T-helper 1 cell (primary cell): Measurements from ENCODE around the gene OR5AR1.
"Not testable (repeated sequence)": the region's sequence is repeated elsewhere in the genome, so short reads cannot be mapped to it uniquely, and the experiment has no call there.

ENCODE experiments used
- DNase-seq, 5 donors: peaks; one replicate each; pipeline ENCODE4 v3.0.0-alpha.2; 2012 to 2020
- total RNA-seq, 4 donors: gene quantifications; one replicate each; lab custom pipeline; 2026; lab: John Stamatoyannopoulos, UW

OR5AR1 gene
- 0 reads per million in 4 donors for total RNA-seq

DNA sequence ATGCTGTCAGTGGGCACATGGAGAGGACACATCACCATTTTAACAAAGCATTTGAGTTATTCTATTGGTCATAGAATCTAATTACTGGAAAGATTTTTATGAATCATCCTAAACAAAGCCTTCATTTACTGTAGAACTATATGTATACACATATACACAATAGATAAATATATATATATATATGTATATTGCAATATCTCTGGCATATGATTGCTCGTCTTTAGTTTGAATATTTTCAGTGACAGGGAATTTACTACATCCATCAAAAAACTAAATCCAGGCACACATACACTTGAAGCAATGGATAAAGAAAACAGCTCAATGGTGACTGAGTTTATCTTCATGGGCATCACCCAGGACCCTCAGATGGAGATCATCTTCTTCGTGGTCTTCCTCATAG lies at the start of gene OR5AR1:
TSS of gene OR5AR1 (plus strand) at position 301 of the 400 bp plus-strand sequence. CDS start at position 301, 0 bp downstream.
- no peak for DNase-seq

DNA sequence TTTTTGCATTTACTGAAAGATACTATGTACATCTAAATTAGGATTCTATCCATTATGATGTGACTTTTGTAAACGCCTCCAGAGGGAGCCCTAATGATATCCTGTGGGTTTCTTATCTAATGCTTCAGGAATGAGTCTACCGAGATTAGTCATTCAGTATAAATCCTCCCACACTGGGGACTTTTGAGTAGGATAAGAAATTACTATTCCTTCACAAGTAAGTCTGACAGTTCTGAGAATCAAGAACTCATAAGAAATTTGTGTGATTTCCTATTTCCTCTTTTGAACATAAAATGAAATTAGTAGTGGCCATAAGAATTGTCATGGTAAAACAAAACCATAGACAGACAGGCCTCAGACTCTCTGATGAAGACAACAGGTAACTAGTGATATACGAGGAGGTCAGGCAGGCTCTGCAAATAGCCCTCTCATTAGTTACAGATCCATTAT lies 38.8 kb upstream of the OR5AR1 start:
- DNase-seq = peak in 1 of 5 donors; percentile 0

GRCh38 chr11:56625946-56626345 lies 37.5 kb upstream of the OR5AR1 start:
- no peak for DNase-seq

DNA sequence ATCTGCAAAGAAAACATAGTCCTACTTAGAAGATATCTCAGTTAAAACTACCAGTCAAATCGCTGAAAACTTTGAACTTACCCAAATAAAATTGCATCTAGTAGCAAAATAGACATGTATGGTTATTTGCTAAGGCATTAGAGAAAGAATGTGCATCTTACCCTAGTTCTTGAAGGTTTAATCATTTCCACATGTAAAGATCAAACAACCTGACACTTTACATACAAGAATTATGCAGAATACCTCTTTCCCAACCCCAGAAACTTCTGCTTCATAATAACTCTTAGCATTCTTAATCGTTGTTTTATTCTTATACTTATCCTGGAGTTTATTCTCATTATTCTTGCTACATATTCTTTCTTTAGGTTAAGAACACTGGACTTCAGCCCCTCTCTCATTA lies 31.2 kb upstream of the OR5AR1 start:
- no peak for DNase-seq

- no peak for DNase-seq
Observed at GRCh38 chr11:56636861-56637260, 26.6 kb upstream of the OR5AR1 start.

GRCh38 chr11:56637500-56637899 lies 26.0 kb upstream of the OR5AR1 start:
- no peak for DNase-seq

- no peak for DNase-seq
Observed at GRCh38 chr11:56642339-56642738, 21.1 kb upstream of the OR5AR1 start, which contains the start of gene OR5AP2. OR5AP2 (minus strand) TSS chr11:56642439; CDS start chr11:56642439, 0 bp downstream.

DNA sequence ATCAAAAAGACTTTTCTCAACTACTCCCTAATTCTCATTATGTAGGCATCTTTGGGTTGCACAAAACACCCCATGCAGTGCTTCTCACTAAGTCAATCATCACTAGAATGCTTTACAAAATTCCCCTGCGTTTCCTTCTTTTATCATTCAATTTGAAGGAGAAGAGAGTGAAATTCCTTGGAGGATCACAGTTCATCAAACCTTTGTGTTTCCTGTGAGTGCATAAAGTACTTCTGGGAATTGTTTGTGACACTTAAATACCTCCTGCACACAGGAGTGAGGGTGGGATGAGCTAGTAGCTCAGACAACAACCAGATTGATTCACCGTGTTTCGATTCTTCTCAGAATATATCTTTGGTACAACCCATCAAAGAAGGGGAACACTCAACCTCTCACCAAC lies 3.7 kb upstream of the OR5AR1 start:
- no peak for DNase-seq

DNA sequence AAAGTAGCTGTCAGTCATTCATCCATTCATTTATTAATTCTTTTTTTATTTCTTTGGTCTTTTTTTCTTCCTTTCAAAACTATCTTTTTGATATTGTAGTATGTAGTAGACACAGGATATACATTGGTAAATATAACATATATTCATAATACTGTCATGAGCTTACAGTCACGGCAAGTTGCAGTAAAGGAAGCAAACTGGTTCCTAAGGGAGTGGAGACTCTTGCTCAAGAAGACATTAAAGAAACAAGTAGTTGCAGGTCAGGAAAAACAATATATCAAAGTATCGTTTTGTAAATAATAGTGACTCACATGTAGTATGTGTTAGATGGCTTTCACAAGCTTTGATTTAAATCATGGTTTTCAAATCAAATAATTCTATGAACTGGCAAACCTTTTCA lies 7.5 kb downstream of the OR5AR1 start:
- DNase-seq = no peak

DNA sequence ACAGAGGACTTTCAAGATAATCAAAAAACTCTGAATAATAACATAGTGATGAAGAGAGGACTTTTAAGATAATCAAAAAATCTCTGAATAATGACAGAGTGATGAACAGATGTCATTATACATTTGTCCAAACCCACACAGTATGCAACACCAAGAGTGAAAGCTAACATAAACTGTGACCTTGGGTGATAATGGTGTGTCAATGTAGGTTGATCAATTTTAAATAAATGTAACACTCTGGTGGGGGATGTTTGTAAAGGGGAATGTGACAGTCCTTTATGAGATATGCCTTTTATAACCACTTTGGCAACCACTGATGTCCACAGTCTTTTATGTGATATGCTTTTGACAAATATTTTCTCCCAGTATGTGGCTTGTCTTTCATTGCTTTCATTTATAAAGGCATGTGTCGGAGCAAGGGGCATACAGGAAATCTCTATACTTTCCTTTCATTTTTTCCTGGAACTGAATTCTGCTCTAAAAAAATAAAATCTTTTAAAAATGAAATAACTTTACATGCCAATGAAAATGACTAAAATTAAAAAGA lies 25.1 kb downstream of the OR5AR1 start:
- DNase-seq = no peak

DNA sequence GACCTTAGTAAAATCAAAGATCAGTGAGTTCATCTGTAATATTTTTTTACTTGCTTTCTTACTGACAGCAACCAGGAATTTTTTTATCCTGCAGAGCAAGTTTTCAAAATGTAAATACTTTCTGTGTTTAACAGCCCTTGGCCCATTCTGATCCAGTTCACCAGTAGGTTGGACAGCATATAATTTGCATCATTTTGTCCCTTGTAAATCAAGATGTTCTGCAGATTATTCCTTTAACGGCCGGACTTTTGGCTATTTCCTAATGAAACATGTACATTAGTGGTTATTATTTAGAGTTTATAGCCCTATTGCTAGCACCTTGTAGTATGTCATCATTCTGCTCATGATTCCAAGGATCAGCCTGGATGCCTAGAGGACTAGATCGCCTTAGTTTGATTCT lies 27.7 kb downstream of the OR5AR1 start:
- DNase-seq = not testable (repeated sequence)

GRCh38 chr11:56693428-56693827 lies 29.9 kb downstream of the OR5AR1 start:
- no peak for DNase-seq

DNA sequence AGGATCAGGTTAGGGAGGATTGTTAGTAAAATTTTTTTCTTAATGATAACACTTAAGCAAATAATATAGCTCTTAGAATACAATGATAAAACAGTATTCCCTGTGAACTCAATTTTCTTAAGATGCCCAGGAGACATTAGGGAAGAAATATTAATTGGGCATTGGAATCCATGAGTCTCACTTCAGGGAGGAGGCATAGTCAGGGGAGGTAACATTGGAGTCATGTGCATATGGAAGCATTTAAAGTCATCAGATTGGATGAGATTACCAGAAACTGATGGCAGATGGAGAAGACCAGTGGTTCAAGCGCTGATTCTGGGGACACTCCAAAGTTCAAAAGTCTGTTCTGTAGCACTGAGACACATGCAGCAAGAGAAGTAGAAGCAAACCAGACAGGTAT lies 35.3 kb downstream of the OR5AR1 start, which contains the start of gene OR9G1:
TSS of gene OR9G1 (plus strand) at position 301 of the 400 bp plus-strand sequence. CDS start 1,293 bp downstream, outside the sequence.
- no peak for DNase-seq

- no peak for DNase-seq
Observed at GRCh38 chr11:56700242-56700913, 36.9 kb downstream of the OR5AR1 start.

GRCh38 chr11:56700914-56701485 lies 37.5 kb downstream of the OR5AR1 start:
- no peak for DNase-seq

DNA sequence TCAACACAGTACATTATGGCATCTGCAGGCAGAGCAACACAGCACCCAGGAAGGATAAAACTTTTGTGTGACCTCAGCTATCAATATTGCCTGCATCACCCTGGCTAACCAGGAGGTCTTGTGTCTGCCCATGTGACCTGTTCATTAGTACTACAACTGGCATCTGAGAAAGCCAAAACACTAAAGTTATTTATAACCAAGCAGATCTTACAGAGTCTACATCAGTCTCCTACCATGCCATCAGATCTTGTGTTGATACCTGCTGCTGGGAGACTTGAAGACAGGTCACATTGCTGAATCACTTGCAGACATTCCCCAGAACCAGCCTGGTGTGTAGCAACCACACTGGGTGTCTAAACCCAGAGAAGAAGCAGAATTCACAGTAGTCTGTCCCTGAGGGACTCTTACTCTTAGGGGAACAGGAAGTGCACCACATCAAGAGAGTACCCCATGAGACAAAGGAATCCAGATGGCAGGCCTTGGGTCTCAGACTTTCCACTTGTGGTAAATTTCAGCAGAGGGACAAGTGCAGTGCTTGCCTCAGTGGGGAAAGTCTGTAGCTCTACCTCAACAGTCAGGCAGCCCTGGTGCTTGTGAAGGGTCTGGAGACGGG lies 42.4 kb downstream of the OR5AR1 start:
- DNase-seq = no peak

- DNase-seq = no peak
Observed at GRCh38 chr11:56706486-56706885, 43.0 kb downstream of the OR5AR1 start.

GRCh38 chr11:56714206-56714605 lies 50.7 kb downstream of the OR5AR1 start:
- DNase-seq = no peak
